Activated CD4-positive, alpha-beta T cell treated with anti-CD3 and anti-CD28 coated beads, Interleukin-2, amount 50 U/mL, for 4 hours (primary cell): Measurements from ENCODE around the gene FAM120B.

ENCODE experiments used
- DNase-seq, 2 experiments: peaks; one replicate each; pipeline ENCODE4 v3.0.0-alpha.2; 2020

The FAM120B gene

GRCh38 chr6:170424604-170425126 is 118.1 kb downstream of the FAM120B start:
- no peak for DNase-seq

DNA sequence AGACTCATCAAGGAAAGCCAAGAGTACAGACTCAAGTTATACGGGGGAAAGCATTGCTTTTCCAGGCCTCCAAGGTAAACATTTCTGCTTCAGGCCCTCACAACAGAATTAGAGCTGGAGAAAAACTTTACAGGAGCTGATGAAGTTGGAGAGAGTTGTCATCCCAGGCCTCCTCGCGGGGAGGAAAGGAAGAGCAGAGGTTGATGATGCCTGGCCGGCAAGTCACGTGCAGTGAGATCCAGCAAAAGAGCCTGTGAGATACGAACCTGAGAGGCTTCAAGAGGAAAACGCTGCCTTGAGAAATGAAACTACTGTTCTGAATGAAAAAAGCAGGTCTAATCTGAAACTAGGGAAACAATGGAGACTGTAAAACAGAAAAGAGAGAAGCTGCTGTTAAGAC is 122.9 kb downstream of the FAM120B start:
- DNase-seq, result no peak

GRCh38 chr6:170433163-170434116 is 126.9 kb downstream of the FAM120B start:
- DNase-seq, result no peak

DNA sequence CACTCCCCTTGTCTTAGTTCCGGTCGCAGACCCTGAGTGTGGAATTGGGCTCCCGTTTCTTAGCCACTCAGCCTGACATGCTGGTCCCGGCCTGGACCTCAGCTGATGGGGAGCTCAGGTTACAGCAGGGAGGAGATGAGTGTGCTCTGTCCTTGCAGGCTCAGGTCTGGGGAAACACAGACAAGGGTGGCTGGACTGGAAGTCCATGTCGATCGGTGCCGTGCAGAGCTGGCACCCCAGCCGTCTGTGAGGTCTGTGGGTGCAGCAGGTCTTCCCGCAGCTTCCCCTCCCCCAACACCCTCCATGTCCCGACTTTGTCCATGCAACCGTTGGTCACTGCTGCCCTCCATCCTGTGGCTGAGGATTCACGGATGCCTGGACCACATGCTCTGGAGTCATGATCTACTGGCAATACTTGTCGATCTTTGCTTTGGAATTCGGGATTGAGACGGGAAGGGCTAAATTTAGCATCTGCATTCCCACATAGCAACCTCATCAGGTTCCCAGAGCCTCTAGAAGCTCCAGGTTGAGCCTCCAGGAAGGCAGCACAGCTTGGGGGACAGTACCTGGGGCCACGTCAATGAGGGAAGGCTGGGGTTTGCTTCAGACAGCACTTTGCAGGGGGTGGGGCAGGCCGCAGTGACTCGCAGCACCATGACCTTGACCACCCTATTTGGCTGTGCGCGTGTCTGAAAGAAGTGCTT is 127.7 kb downstream of the FAM120B start:
- DNase-seq, result no peak

DNA sequence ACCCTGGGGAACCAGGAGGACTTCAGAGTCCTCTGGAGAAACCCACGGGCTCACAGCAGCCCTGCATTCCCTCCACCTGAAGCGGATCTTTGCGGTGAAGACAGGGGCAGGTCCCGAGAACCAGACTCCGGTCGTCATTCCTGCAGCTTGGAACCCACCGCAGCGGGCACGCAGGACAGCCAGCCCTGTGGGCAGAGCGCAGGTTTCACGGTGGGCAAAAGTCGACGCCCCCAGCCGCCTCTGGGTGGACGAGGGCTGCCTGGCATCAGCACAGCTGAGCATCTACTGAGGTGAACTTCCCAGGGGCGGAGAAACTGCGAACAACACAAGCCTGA is 128.2 kb downstream of the FAM120B start:
- DNase-seq, result no peak

GRCh38 chr6:170435766-170436165 is 129.2 kb downstream of the FAM120B start:
- no peak for DNase-seq

DNA sequence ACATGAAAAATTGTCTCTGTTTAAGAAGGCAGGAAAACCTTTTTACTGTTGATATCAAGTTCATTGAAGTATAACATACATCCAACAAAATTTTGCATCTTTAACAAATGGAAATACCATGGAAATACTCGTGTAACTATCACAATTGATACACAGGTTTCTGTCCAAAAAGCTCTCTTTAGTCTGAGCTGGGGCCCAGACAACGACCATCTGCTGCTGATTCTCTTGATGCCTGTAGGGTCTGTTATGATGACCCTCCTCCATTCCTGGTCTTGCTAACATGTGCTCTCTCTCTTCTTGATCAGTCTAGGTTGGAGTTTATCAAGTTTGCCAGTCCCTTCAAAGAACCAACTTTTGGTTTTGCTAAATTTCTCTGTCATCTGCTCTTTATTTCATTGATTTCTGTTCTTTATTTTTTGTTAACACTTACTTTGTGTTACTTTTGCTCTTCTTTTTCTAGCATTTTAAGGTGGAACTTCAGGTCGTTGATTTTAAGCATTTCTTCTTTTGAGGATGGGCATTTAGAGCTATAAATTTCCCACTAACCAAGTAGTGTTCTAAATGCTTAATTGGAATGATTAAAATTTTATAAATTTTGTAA is 129.8 kb downstream of the FAM120B start:
- DNase-seq, result no peak

- DNase-seq, result no peak
Measured at GRCh38 chr6:170437719-170438401, 131.3 kb downstream of the FAM120B start.

GRCh38 chr6:170438402-170438753 is 131.8 kb downstream of the FAM120B start:
- no peak for DNase-seq

GRCh38 chr6:170438861-170439260 is 132.3 kb downstream of the FAM120B start:
- DNase-seq, result no peak

DNA sequence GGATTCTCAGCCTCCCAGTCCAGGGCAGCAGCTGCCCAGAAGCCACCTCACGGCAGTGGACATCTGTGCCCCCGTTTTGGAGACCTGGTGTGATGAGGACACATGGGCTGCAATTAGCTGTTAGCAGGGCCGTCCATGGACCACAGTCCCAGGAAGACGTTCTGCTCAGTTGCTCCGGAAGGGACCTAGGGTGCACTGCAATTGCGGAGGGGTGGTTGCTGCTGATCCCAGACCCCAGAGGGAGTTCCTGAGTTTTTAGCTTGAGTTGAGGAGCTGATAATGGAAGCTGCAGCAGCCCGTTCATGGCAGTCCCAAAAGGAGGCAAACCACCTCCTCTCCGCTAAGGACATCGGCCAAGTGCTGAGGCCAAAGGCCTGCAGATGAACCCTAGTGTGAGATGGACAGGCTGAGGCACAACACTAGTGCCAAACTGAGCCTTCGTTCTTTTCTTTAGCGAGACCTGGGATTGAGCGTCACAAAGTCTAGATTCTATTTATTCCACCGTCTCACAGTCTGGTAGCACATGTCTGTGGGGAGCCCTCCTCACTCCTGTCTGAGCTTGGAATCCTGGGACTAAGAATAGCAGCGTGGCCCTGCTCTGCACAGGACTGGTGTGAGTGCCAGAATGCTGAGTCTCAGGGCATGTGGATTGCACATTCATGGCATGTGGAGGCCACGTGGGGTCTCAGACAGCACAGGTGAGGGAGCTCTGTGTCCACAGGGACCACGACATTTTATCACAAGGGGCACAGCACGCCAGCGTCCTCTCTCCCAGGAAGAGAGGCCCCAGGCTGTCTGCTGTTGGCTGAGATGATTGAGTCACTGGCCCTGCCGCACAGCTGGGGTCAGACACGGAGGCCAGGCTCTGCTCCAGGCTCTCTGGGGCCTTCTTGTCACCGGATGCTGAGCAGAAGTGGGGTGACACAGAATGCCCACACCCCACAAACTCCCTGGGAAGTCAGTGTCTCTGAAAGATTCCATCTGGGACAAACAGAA is 133.1 kb downstream of the FAM120B start:
- no peak for DNase-seq

GRCh38 chr6:170440437-170440836 is 133.9 kb downstream of the FAM120B start:
- DNase-seq, result no peak

DNA sequence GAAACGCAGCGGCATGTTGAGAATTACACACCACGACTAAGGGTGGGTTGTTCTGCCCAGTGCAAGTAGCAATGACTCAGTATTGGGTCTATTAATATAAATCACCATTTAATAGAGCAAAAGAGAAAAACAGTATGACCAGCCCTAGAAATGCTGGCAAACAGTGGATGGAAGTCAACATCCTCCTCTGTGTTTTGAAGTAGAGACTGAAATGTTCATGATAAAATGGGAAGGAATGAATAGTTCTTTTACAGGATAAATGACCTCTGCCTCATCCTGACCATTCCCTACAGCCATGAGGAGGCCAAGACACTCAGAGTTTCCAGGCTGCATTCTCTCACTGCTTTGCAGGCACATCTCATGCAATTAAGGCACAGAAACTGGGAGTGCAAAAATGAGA is 134.8 kb downstream of the FAM120B start:
- no peak for DNase-seq

DNA sequence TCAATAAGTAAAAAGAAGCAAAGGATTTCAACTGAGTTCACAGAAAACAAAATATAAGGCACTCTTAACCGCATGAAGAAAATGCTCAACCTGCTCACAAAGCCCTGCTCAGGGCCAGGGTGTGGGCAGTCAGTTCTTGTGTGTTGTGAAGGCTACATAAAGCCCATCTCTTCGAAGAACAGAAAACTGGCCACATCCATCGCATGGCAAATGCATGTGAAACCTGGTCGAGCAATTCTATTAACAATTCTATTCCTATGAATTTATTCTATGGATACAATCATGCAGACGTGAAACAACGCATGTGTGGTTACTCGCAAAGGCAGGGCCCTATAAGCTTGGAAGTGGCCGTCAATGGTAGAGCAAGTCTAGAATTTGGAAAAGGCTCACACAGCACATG is 136.0 kb downstream of the FAM120B start:
- DNase-seq, result no peak

- DNase-seq, result no peak
Measured at GRCh38 chr6:170443151-170443662, 136.6 kb downstream of the FAM120B start.

- no peak for DNase-seq
Measured at GRCh38 chr6:170444056-170444591, 137.6 kb downstream of the FAM120B start.

DNA sequence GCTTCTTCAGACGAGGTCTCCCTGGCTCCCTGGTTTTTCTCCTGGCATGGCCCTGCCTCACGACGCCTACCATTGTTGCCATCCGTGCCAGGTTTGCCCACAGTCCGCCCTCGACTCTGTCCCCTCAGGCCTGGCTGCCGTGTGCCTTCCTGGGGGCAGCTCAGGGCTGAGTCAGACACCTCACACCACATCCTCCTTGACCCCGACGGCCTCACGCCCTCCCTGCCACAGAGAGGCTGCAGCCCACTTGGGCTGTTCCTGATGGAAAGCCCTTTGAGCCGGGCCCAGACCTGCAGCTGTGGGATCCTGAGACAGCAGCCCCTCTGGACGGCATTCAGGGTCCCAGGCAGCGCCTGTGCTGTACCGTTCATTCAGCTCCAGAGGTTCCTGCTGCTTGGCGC is 138.3 kb downstream of the FAM120B start:
- DNase-seq, result no peak

DNA sequence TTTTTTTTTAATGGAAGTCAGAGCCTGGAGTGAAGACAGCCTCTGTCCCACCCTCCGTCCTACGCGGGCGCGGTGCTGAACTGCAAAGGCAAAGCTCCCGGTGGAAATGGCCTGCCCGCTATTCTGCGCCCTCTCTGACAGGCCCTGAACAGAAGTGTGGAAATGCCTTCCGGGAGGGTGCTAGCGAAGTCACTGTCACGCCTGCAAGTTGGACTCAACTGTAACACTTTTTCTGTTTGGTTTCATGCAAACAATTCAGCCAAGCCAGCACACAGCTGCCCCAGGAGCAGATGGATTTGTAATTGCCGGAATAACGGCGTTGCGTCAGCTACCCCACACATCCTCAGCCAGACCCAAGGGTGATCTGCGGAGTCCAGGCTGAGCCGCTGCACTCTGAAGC is 138.9 kb downstream of the FAM120B start:
- DNase-seq, result no peak

GRCh38 chr6:170445971-170446370 is 139.4 kb downstream of the FAM120B start:
- no peak for DNase-seq

- DNase-seq, result no peak
Measured at GRCh38 chr6:170446841-170447560, 140.4 kb downstream of the FAM120B start.

DNA sequence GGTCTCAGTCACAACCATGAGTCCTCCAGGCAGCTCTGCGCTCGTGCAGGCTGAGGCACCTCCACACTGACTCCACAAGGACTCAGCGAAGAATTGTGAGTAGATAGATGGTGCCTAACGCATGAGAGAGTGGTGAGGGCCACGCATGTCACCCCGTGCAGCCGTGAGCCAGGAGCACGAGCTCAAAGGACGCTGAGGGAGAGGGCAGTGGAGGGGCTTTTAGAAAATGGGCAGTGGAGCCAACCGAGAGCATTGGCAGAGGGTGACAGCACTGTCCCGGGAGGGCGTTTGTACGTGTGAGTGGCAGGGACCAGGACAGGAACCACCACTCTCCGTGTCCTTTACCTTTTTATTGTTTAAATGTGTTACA is 141.0 kb downstream of the FAM120B start:
- no peak for DNase-seq
